Muscle of back (tissue), 11 donors: ENCODE data around the gene WDR82. TPM values are rescaled to one million over a fixed set of nuclear protein-coding genes. Genes with fewer than 3 reads are reported as not detected.

Source experiments
- DNase-seq, 3 donors: peaks; one replicate each; pipeline versions ENCODE4 v3.0.0 to v3.0.0-alpha.2; 2013
- polyA plus RNA-seq, 10 donors: library from polyadenylated mRNA; unstranded; fragments of 120-200 nt; gene quantifications; one replicate each; pipeline ENCODE4 v1.2.1, GENCODE V29; 2013; ENCODE audit not compliant: insufficient read length in 10 of 10

Gene WDR82
- polyA plus RNA-seq, 10 donors = 77.7 to 106 (median 84.0) TPM

DNA sequence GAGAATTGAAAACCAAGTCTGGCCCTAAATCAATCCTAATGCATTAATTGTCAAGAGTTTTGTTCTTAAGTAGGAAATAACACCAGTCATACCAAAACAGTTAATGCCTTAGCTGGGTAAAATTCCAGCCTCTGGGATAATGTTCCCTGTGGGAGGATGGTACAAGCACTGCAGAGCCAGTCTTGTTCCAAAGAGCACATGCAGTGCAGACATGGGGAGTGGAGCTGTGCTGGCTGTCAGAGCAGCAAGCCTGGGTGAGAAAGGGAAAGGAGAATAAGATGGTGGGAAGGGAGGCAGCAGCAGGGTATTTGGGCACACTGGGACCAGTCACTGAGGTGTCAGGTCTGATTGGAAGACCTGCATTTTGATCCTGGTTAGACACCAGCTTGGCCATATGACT is 68.4 kb downstream of the WDR82 start:
- no peak for DNase-seq

DNA sequence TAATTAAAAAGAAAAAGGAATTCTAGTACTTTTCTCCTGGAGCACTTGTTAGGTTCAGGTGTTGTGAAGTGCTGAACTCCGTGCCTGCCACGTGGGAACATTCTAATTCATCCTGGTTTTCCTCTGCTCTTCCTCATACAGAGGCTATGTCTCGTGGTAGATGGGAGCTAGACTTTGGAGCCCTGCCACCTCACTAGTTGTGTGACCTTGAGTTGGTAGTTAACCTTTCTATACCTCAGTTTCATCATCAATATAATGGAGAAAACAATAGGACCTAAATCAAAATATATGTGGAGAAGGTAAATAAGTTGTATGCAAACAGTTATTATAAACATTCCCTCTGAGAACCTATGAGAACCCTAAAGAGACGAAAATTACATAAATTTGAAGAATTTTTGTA is 69.9 kb downstream of the WDR82 start:
- DNase-seq = no peak

DNA sequence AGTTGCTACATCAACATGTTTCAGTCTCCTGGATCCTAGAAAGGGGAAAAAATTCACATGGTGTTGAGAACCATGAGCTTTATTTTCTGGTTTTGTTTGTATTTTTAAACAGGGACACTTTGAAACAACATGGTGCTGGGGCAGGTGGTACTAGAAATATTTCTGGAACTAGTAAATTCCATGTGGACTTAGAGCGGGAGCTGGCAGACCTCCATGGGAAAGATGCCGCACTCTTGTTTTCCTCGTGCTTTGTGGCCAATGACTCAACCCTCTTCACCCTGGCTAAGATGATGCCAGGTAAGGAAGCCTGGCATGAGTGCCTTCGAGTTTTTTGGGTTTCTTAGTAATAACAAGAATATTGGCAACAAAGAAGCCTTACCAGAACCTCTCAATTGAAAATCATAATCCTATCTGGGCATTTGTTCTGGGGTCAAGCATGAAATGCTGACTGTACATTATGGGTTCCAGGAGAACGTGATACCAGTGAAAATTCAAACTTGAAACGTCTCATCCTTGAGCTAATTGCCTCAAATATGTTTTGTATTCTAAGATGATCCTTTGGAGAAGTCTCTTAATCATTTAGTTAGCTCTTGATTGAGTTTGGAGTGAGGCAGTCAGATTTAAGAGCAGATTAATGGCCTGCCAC is 72.6 kb downstream of the WDR82 start:
- DNase-seq = no peak

Other genes starting within 250 kb of the WDR82 start
- gene DUSP7, start 222.1 kb downstream of the WDR82 start, polyA plus RNA-seq = 10 to 100 TPM; 14.7 to 31.0 (median 20.5) TPM
- gene POC1A, start 124.2 kb downstream of the WDR82 start, polyA plus RNA-seq = 1 to 10 TPM; 2.6 to 8.0 (median 4.3) TPM
- 10 to 100 TPM; 28.5 to 32.5 (median 29.3) TPM for gene ALAS1, start 80.5 kb downstream of the WDR82 start, polyA plus RNA-seq
- under 1 TPM in 8 of 10 donors, not detected in 2; 0.05 to 0.33 (median 0.18) TPM for gene TLR9, start 53.0 kb downstream of the WDR82 start, polyA plus RNA-seq
- 10 to 100 TPM; 18.8 to 37.4 (median 23.4) TPM for gene TWF2, start 39.5 kb downstream of the WDR82 start, polyA plus RNA-seq
- 10 to 100 TPM; 13.2 to 20.7 (median 15.3) TPM for gene PPM1M, start 32.9 kb downstream of the WDR82 start, polyA plus RNA-seq
- gene GLYCTK, start 9.2 kb upstream of the WDR82 start, polyA plus RNA-seq = 1 to 10 TPM; 2.5 to 8.1 (median 3.5) TPM
- gene DNAH1, start 37.7 kb upstream of the WDR82 start, polyA plus RNA-seq = 1 to 10 TPM; 2.4 to 8.4 (median 4.5) TPM
- 10 to 100 TPM; 39.1 to 58.9 (median 50.4) TPM for gene BAP1, start 131.4 kb upstream of the WDR82 start, polyA plus RNA-seq
- 10 to 100 TPM in 2 of 10 donors, 1 to 10 TPM in 8; 6.5 to 13.1 (median 8.7) TPM for gene PHF7, start 132.0 kb upstream of the WDR82 start, polyA plus RNA-seq
- gene SEMA3G, start 166.5 kb upstream of the WDR82 start, polyA plus RNA-seq = 10 to 100 TPM; 10.2 to 15.6 (median 13.3) TPM
- 1,000 to 10,000 TPM in 1 of 10 donors, 100 to 1,000 TPM in 9; 325 to 1,057 (median 613) TPM for gene TNNC1, start 175.4 kb upstream of the WDR82 start, polyA plus RNA-seq
- 10 to 100 TPM; 54.2 to 96.6 (median 64.4) TPM for gene NISCH, start 177.0 kb upstream of the WDR82 start, polyA plus RNA-seq
- gene STAB1, start 216.7 kb upstream of the WDR82 start, polyA plus RNA-seq = 10 to 100 TPM; 29.3 to 65.0 (median 46.0) TPM